ENCODE measurements around the gene FAM107B. TPM values are rescaled to one million over a fixed set of nuclear protein-coding genes. Genes with fewer than 3 reads are reported as not detected.

Gene FAM107B
- total RNA-seq, 1 donor from 2014 or later, result 82.2 TPM

DNA sequence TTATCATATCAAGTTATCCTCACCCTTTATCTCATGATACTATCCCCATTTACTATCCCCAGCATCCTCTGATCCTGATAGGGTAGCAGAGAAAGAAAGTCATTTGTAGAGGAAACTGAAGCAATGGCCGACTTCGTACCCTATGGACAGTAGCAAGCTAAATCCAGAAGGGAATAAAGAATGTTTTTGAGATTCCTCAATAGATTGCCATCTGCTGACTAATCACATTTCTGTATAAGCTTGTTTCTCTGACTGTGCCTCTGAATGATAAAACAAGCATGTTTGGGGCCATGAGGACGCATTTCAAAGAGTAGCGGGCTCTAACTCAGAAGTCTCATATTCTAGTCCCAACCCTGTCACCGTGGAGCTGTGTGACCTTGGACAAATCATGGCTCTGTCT, 13.2 kb upstream of the FAM107B start:
- Mint-ChIP-seq H3K4me1 (ENCODE audit: low read depth) (no peaks in the 10 kb centered on the region), H3K27me3 (no peaks in the 10 kb centered on the region), H3K9me3 (ENCODE audit: low read depth) (peaks cover 5% of the 10 kb centered on the region), H3K27ac (no peak overlapping the region), H3K36me3 (ENCODE audit: insufficient read depth) (no peaks in the 10 kb centered on the region), H3K4me3 (ENCODE audit: low read depth) (no peak overlapping the region)
- TF ChIP-seq, protein P1, sequence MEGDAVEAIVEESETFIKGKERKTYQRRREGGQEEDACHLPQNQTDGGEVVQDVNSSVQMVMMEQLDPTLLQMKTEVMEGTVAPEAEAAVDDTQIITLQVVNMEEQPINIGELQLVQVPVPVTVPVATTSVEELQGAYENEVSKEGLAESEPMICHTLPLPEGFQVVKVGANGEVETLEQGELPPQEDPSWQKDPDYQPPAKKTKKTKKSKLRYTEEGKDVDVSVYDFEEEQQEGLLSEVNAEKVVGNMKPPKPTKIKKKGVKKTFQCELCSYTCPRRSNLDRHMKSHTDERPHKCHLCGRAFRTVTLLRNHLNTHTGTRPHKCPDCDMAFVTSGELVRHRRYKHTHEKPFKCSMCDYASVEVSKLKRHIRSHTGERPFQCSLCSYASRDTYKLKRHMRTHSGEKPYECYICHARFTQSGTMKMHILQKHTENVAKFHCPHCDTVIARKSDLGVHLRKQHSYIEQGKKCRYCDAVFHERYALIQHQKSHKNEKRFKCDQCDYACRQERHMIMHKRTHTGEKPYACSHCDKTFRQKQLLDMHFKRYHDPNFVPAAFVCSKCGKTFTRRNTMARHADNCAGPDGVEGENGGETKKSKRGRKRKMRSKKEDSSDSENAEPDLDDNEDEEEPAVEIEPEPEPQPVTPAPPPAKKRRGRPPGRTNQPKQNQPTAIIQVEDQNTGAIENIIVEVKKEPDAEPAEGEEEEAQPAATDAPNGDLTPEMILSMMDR (IDR thresholded peaks at IDR 0.05; ENCODE audit: unreplicated experiment), result no peak
- DNase-seq (ENCODE audit: low spot score, unreplicated experiment), result no peak

DNA sequence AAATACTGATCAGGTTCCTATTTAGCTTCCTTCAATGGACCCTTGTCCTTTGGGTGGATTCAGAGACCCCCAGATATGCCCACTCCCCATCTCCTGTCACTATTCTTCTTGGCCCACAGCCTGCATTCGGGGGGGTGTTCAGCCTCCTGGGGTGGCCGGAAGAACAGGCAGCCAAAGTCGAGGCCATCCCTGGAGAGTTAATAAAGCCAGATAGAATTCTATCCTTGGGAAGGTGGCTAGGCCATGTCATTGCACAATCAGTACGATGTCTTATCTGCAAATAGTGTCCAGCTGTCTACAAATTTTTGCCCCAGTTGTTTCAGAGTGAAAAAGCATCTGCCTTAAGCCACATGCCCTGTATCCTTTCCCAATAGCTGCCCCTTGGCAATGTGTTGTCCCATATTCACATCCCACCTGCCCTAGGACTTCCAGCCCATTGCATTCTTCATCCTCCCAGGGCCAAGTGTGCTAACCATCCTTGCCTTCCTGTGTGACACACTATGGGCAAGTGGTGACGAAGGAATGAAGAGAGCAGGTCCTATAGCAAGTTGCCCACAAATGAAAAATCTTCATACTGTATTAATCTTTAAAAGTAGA, 9.9 kb upstream of the FAM107B start:
- no peak for DNase-seq (ENCODE audit: low spot score, unreplicated experiment)

DNA sequence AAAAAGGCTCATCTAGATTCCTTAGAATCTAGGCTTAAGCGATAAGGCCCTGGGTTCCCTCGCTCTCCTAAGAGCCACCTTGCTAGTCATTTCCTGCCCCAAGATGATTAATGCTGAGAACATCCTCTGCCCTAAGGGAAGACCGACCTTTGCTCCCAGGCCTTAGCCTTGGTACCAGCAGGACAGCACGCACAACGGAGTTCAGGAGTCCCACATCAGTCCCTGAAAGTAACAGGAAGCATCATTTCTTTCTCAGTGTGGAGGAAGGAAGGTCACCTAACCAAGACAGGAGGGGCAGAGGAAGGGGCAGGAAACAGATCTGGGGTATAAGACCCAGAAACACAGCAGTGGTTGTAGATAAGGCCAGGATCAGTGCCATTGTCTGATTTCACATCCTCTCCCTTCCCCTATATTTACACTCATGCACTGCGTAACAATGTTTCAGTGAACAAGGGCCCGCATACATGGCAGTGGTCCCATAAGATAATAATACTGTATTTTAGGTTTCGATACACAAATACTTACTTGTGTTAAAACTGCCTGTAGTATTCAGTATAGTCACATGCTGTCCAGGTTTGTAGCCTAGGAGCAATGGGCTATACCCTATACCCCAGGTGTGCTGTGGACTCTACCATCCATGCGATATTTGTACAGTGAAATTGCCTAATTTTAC, 8.1 kb upstream of the FAM107B start:
- H3K27ac Mint-ChIP-seq, result no peak overlapping the region
- H3K27me3 Mint-ChIP-seq, result no peaks in the 10 kb centered on the region
- H3K4me1 Mint-ChIP-seq (ENCODE audit: low read depth), result peaks cover 11% of the 10 kb centered on the region
- H3K4me3 Mint-ChIP-seq (ENCODE audit: low read depth), result no peak overlapping the region
- no peaks in the 10 kb centered on the region for H3K36me3 Mint-ChIP-seq (ENCODE audit: insufficient read depth)
- peaks cover 5% of the 10 kb centered on the region for H3K9me3 Mint-ChIP-seq (ENCODE audit: low read depth)
- TF ChIP-seq, protein P1 (IDR thresholded peaks at IDR 0.05; ENCODE audit: unreplicated experiment), result no peak
- DNase-seq (ENCODE audit: low spot score, unreplicated experiment), result no peak

More for the DNA sequence above, 9.9 kb upstream of the FAM107B start:
- no peaks in the 10 kb centered on the region for H3K27me3 Mint-ChIP-seq
- peaks cover 4% of the 10 kb centered on the region for H3K4me1 Mint-ChIP-seq (ENCODE audit: low read depth)
- TF ChIP-seq, protein P1 (IDR thresholded peaks at IDR 0.05; ENCODE audit: unreplicated experiment), result no peak
- no peaks in the 10 kb centered on the region for H3K36me3 Mint-ChIP-seq (ENCODE audit: insufficient read depth)
- H3K9me3 Mint-ChIP-seq (ENCODE audit: low read depth), result peaks cover 5% of the 10 kb centered on the region
- H3K27ac Mint-ChIP-seq, result no peak overlapping the region
- no peak overlapping the region for H3K4me3 Mint-ChIP-seq (ENCODE audit: low read depth)

DNA sequence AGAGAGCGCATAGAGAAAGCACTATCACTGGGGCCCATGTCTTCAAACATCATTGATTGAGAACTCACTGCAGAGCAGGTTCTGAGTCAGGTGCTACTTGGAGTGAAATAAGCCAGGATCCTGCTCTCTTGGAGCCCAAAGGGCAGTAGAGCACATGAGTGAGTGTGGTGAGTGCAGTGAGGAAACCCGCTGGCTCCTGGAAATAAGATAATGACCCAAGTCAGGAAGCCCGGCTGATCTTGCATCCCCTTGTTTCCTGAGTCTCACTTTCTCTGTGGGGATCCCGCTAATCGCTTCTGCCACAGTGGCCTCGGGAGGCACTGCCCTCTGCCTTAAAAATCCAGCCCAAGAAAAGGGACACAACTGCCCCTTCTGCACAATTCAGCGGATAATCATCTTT, 7.1 kb upstream of the FAM107B start:
- no peaks in the 10 kb centered on the region for H3K27me3 Mint-ChIP-seq
- H3K4me1 Mint-ChIP-seq (ENCODE audit: low read depth), result peaks cover 11% of the 10 kb centered on the region
- TF ChIP-seq, protein P1 (IDR thresholded peaks at IDR 0.05; ENCODE audit: unreplicated experiment), result no peak
- DNase-seq (ENCODE audit: low spot score, unreplicated experiment), result no peak
- no peak overlapping the region for H3K4me3 Mint-ChIP-seq (ENCODE audit: low read depth)
- H3K36me3 Mint-ChIP-seq (ENCODE audit: insufficient read depth), result no peaks in the 10 kb centered on the region
- no peak overlapping the region for H3K27ac Mint-ChIP-seq
- H3K9me3 Mint-ChIP-seq (ENCODE audit: low read depth), result peaks cover 5% of the 10 kb centered on the region

DNA sequence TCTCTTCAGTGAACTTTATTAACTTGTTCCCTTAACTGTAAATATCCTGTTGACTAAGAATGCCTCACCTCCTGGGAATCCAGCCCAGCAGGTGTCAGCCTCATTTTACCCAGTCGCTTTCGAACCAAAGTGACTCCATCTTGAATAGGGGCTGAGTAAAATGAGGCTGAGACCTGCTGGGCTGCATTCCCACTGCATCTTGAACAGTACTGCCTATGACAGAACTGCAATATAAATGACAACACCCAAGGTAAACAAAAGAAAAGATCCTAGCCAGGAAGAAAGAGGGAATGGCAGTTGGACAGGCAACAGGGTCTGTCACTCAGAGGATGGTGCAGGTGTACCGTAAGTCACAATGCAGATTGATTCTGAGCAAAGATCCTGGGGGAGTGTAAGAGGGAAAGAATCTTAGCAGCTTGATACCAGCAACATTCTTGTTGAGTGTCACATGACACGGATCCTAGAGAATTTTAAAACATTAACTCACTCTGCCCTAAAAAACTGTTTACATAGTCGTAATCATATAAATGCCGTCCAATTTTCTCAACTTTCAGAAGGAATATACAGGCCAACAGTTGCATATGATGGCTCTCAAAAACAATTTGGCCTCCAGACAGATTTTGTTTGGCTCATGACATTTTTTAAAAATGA, 4.4 kb upstream of the FAM107B start:
- Mint-ChIP-seq H3K27ac (peak overlapping the region; percentile 10), H3K36me3 (ENCODE audit: insufficient read depth) (no peaks in the 10 kb centered on the region), H3K9me3 (ENCODE audit: low read depth) (peaks cover 5% of the 10 kb centered on the region), H3K27me3 (no peaks in the 10 kb centered on the region), H3K4me1 (ENCODE audit: low read depth) (peaks cover 11% of the 10 kb centered on the region), H3K4me3 (ENCODE audit: low read depth) (no peak overlapping the region)
- TF ChIP-seq, protein P1 (IDR thresholded peaks at IDR 0.05; ENCODE audit: unreplicated experiment), result no peak
- no peak for DNase-seq (ENCODE audit: low spot score, unreplicated experiment)
